Skeletal muscle cell (primary cell): Measurements from ENCODE around the gene GSC.
"Not testable (repeated sequence)": the region's sequence is repeated elsewhere in the genome, so short reads cannot be mapped to it uniquely, and the experiment has no call there.

ENCODE experiments used
- DNase-seq: peaks from one replicate; pipeline ENCODE4 v3.0.0-alpha.2; 2010; ENCODE audit warnings: low read depth
- H3K4me3 ChIP-seq: 2 replicates; pipeline ENCODE4 v1.5.1; 2011; ENCODE audit warnings: low read depth, mild to moderate bottlenecking, control low read depth, low read length, moderate library complexity

The GSC gene

GRCh38 chr14:94750371-94750770 is 19.5 kb downstream of the GSC start:
- H3K4me3 ChIP-seq = no peak overlapping the region
- no peak for DNase-seq

GRCh38 chr14:94748667-94749347 is 21.1 kb downstream of the GSC start:
- no peak overlapping the region for H3K4me3 ChIP-seq
- DNase-seq = no peak

- H3K4me3 ChIP-seq = no peak overlapping the region
- no peak for DNase-seq
These were observed 22.2 kb downstream of the GSC start for GRCh38 chr14:94747739-94748138.

- not testable (repeated sequence) for H3K4me3 ChIP-seq, DNase-seq
These were observed 22.8 kb downstream of the GSC start for GRCh38 chr14:94747153-94747552.

GRCh38 chr14:94746131-94746530 is 23.8 kb downstream of the GSC start:
- DNase-seq = no peak
- H3K4me3 ChIP-seq = no peak overlapping the region

- no peak overlapping the region for H3K4me3 ChIP-seq
- no peak for DNase-seq
These were observed 31.2 kb downstream of the GSC start for GRCh38 chr14:94738751-94739150.

- no peak for DNase-seq
These were observed 31.8 kb downstream of the GSC start for GRCh38 chr14:94738097-94738496.

GRCh38 chr14:94728950-94729349 is 41.0 kb downstream of the GSC start:
- DNase-seq = no peak
- H3K4me3 ChIP-seq = no peak overlapping the region

More at GRCh38 chr14:94738097-94738496, 31.8 kb downstream of the GSC start:
- H3K4me3 ChIP-seq = no peak overlapping the region

GRCh38 chr14:94728440-94728839 is 41.5 kb downstream of the GSC start:
- not testable (repeated sequence) for DNase-seq, H3K4me3 ChIP-seq

GRCh38 chr14:94726649-94727048 is 43.3 kb downstream of the GSC start:
- DNase-seq, H3K4me3 ChIP-seq: not testable (repeated sequence)

GRCh38 chr14:94724993-94725392 is 44.9 kb downstream of the GSC start:
- no peak for DNase-seq
- no peak overlapping the region for H3K4me3 ChIP-seq

- no peak for DNase-seq
- H3K4me3 ChIP-seq = no peak overlapping the region
These were observed 47.5 kb downstream of the GSC start for GRCh38 chr14:94722397-94722796.
